ENCODE data around the gene PDE7B.
A peak's percentile ranks its signal among the peaks of the same experiment; 100 is the strongest.

PDE7B gene

GRCh38 chr6:135828021-135828420, 23.5 kb upstream of the PDE7B start:
- H3K4me3 ChIP-seq (ENCODE audit: low read depth, low read length) = no peak overlapping the region
- no peak for DNase-seq (ENCODE audit: low read depth)
- no peak for TF ChIP-seq CTCF (conservative IDR thresholded peaks at IDR 0.05; ENCODE audit: low read depth, low read length)

DNA sequence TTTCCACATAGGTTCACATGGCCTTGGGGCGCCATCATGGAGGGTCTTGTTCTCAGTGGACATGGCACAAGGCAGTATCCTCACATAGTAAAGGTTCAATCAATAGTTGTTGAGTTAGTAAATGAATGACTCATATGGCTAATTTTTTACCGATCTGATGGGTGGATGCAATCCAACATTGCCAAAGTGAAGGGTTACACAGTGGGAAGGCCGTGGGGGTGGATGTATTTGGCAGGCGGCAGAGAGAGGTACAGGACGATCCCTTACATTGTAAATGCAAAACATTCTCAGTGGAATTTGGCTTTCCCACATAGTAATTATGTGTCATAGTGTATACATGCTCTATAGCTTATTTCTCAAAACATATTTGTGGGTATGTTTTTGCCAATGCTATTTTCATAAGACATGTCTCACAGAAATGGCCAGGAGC, 21.0 kb upstream of the PDE7B start:
- peak; percentile 73 for DNase-seq (ENCODE audit: low read depth)

GRCh38 chr6:135831016-135831415, 20.5 kb upstream of the PDE7B start:
- no peak for DNase-seq (ENCODE audit: low read depth)
- no peak for TF ChIP-seq CTCF (conservative IDR thresholded peaks at IDR 0.05; ENCODE audit: low read depth, low read length)

More for the DNA sequence above, 21.0 kb upstream of the PDE7B start:
- TF ChIP-seq CTCF (conservative IDR thresholded peaks at IDR 0.05; ENCODE audit: low read depth, low read length) = no peak
- no peak overlapping the region for H3K4me3 ChIP-seq (ENCODE audit: low read depth, low read length)

DNA sequence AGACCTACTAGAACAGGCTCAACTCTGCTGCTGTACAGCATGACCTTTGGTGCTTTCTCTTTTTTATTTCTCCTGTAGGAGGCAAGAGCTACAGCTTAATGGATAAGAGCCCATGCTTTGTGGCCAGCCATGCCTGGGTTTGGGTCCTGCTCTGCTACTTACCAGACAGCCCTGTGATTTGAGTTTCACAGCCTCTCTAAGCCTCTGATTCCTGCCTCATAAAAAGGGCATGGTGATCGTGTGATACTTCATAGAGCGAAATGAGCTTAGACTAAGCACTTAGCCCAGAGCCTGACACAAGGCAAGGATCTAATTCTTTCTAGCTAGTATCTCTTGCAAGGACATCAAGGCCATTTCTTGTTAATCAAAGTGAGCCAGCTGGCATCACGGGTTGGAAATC, 19.3 kb upstream of the PDE7B start:
- no peak overlapping the region for H3K4me3 ChIP-seq (ENCODE audit: low read depth, low read length)
- DNase-seq (ENCODE audit: low read depth) = no peak
- TF ChIP-seq CTCF (conservative IDR thresholded peaks at IDR 0.05; ENCODE audit: low read depth, low read length) = no peak

More at GRCh38 chr6:135831016-135831415, 20.5 kb upstream of the PDE7B start:
- no peak overlapping the region for H3K4me3 ChIP-seq (ENCODE audit: low read depth, low read length)

DNA sequence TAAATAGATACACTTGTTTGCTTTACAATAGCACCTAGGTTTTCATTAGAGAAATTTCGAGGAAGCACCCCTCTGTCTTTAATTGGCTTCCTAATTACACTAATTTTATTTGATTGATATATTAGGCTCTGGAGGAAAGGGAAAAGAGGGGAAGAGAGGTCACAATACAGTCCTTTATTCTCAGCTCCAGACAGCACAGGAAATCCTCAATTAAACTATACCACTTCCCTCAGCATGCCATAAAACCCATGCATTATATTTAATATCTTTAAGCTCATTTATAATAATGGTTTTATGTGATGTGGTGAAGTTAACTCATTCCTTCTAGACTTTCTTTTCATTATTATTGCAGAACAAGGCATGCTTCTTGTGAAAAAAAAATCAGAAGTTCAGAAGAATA, 17.7 kb upstream of the PDE7B start:
- no peak for DNase-seq (ENCODE audit: low read depth)
- no peak for TF ChIP-seq CTCF (conservative IDR thresholded peaks at IDR 0.05; ENCODE audit: low read depth, low read length)
- H3K4me3 ChIP-seq (ENCODE audit: low read depth, low read length) = no peak overlapping the region

GRCh38 chr6:135837735-135838449, 13.6 kb upstream of the PDE7B start:
- TF ChIP-seq CTCF (conservative IDR thresholded peaks at IDR 0.05; ENCODE audit: low read depth, low read length) = no peak
- no peak overlapping the region for H3K4me3 ChIP-seq (ENCODE audit: low read depth, low read length)
- DNase-seq (ENCODE audit: low read depth) = no peak

- no peak for DNase-seq (ENCODE audit: low read depth)
These were observed 12.4 kb upstream of the PDE7B start for GRCh38 chr6:135839121-135839520.

More at GRCh38 chr6:135839121-135839520, 12.4 kb upstream of the PDE7B start:
- TF ChIP-seq CTCF (conservative IDR thresholded peaks at IDR 0.05; ENCODE audit: low read depth, low read length) = no peak
- H3K4me3 ChIP-seq (ENCODE audit: low read depth, low read length) = no peak overlapping the region
